ENCODE measurements around the gene PEX3.
"Not testable (repeated sequence)": the region's sequence is repeated elsewhere in the genome, so short reads cannot be mapped to it uniquely, and the experiment has no call there.

PEX3 gene

GRCh38 chr6:143427109-143427817, 23.3 kb upstream of the PEX3 start:
- Mint-ChIP-seq H3K27me3 (no peaks in the 10 kb centered on the region), H3K27ac (peak overlapping the region in 1 of 2 donors; percentile 74), H3K4me1 (ENCODE audit: low read depth in 2 of 2) (peaks cover 3% of the 10 kb centered on the region in 2 donors), H3K9me3 (no peaks in the 10 kb centered on the region), H3K36me3 (ENCODE audit: insufficient read depth) (no peaks in the 10 kb centered on the region), H3K4me3 (no peak overlapping the region)
- ATAC-seq (replicated peaks) (peak; percentile 100), DNase-seq (peak; percentile 71 to 78 (median 74))

GRCh38 chr6:143429970-143430369, 20.6 kb upstream of the PEX3 start:
- H3K4me3 Mint-ChIP-seq: no peak overlapping the region
- H3K4me1 Mint-ChIP-seq (ENCODE audit: low read depth in 2 of 2): peaks cover 3% of the 10 kb centered on the region in 2 donors
- H3K27me3 Mint-ChIP-seq: no peaks in the 10 kb centered on the region
- peaks cover under 1% of the 10 kb centered on the region for H3K36me3 Mint-ChIP-seq (ENCODE audit: insufficient read depth)
- ATAC-seq (replicated peaks): no peak
- H3K27ac Mint-ChIP-seq: peak overlapping the region in 1 of 2 donors; percentile 21
- H3K9me3 Mint-ChIP-seq: no peaks in the 10 kb centered on the region
- no peak for DNase-seq

- H3K27me3 Mint-ChIP-seq: no peaks in the 10 kb centered on the region
- H3K4me3 Mint-ChIP-seq: no peak overlapping the region
- no peak overlapping the region for H3K27ac Mint-ChIP-seq
- DNase-seq (no peak), ATAC-seq (replicated peaks) (no peak)
- no peaks in the 10 kb centered on the region for H3K9me3 Mint-ChIP-seq
- H3K36me3 Mint-ChIP-seq (ENCODE audit: insufficient read depth): peaks cover 4% of the 10 kb centered on the region
- H3K4me1 Mint-ChIP-seq (ENCODE audit: low read depth in 2 of 2): peaks cover 3% of the 10 kb centered on the region in 2 donors
Observed at GRCh38 chr6:143431226-143431625, 19.4 kb upstream of the PEX3 start.

GRCh38 chr6:143432588-143432987, 18.0 kb upstream of the PEX3 start:
- ATAC-seq (replicated peaks) (no peak), DNase-seq (no peak)
- Mint-ChIP-seq H3K4me1 (ENCODE audit: low read depth in 2 of 2) (no peaks in the 10 kb centered on the region), H3K4me3 (no peak overlapping the region), H3K27me3 (no peaks in the 10 kb centered on the region), H3K9me3 (no peaks in the 10 kb centered on the region), H3K27ac (no peak overlapping the region), H3K36me3 (ENCODE audit: insufficient read depth) (peaks cover 4% of the 10 kb centered on the region)

- Mint-ChIP-seq H3K4me1 (ENCODE audit: low read depth in 2 of 2) (peaks cover 3 to 12% of the 10 kb centered on the region in 2 donors), H3K36me3 (ENCODE audit: insufficient read depth) (no peaks in the 10 kb centered on the region), H3K27ac (peak overlapping the region in 1 of 2 donors; percentile 78), H3K4me3 (no peak overlapping the region), H3K9me3 (peaks cover 0 to 1% of the 10 kb centered on the region in 2 donors), H3K27me3 (no peaks in the 10 kb centered on the region)
- ATAC-seq (replicated peaks): no peak
- DNase-seq: no peak
Observed at GRCh38 chr6:143441010-143441409, 9.6 kb upstream of the PEX3 start.

- Mint-ChIP-seq H3K9me3 (peaks cover 0 to 1% of the 10 kb centered on the region in 2 donors), H3K27me3 (no peaks in the 10 kb centered on the region), H3K4me3 (peak overlapping the region in 1 of 2 donors; percentile 4), H3K27ac (peak overlapping the region in 1 of 2 donors; percentile 78), H3K36me3 (ENCODE audit: insufficient read depth) (no peaks in the 10 kb centered on the region), H3K4me1 (ENCODE audit: low read depth in 2 of 2) (peaks cover 3 to 12% of the 10 kb centered on the region in 2 donors)
- DNase-seq: no peak
- ATAC-seq (replicated peaks): peak; percentile 68
Observed at GRCh38 chr6:143441680-143442545, 8.7 kb upstream of the PEX3 start.

- H3K9me3 Mint-ChIP-seq: peaks cover 0 to 1% of the 10 kb centered on the region in 2 donors
- no peak for DNase-seq
- no peak overlapping the region for H3K4me3 Mint-ChIP-seq
- H3K4me1 Mint-ChIP-seq (ENCODE audit: low read depth in 2 of 2): peaks cover 3 to 12% of the 10 kb centered on the region in 2 donors
- no peak for ATAC-seq (replicated peaks)
- no peak overlapping the region for H3K27ac Mint-ChIP-seq
- no peaks in the 10 kb centered on the region for H3K36me3 Mint-ChIP-seq (ENCODE audit: insufficient read depth)
- no peaks in the 10 kb centered on the region for H3K27me3 Mint-ChIP-seq
Observed at GRCh38 chr6:143443096-143443495, 7.5 kb upstream of the PEX3 start.

- H3K9me3 Mint-ChIP-seq; DNase-seq; ATAC-seq (replicated peaks); H3K4me3 Mint-ChIP-seq; H3K27me3 Mint-ChIP-seq; H3K27ac Mint-ChIP-seq: not testable (repeated sequence)
- peaks cover 15 to 29% of the 10 kb centered on the region in 2 donors for H3K4me1 Mint-ChIP-seq (ENCODE audit: low read depth in 2 of 2)
- H3K36me3 Mint-ChIP-seq (ENCODE audit: insufficient read depth): peaks cover 19% of the 10 kb centered on the region
Observed at GRCh38 chr6:143447865-143448264, 2.7 kb upstream of the PEX3 start.

- Mint-ChIP-seq H3K4me3 (peak overlapping the region; percentile 89 to 95), H3K9me3 (no peaks in the 10 kb centered on the region), H3K36me3 (ENCODE audit: insufficient read depth) (peaks cover 19% of the 10 kb centered on the region), H3K27ac (peak overlapping the region; percentile 93 to 98), H3K4me1 (ENCODE audit: low read depth in 2 of 2) (peaks cover 15 to 33% of the 10 kb centered on the region in 2 donors), H3K27me3 (no peaks in the 10 kb centered on the region)
- ATAC-seq (replicated peaks): no peak
- no peak for DNase-seq
Observed at GRCh38 chr6:143449082-143449713, 1.4 kb upstream of the PEX3 start.

- DNase-seq: peak; percentile 64 to 70 (median 66)
- peaks cover 19 to 39% of the 10 kb centered on the region in 2 donors for H3K4me1 Mint-ChIP-seq (ENCODE audit: low read depth in 2 of 2)
- no peaks in the 10 kb centered on the region for H3K9me3 Mint-ChIP-seq
- H3K27ac Mint-ChIP-seq: peak overlapping the region; percentile 93 to 98
- peak; percentile 19 for ATAC-seq (replicated peaks)
- peaks cover 19% of the 10 kb centered on the region for H3K36me3 Mint-ChIP-seq (ENCODE audit: insufficient read depth)
- peak overlapping the region; percentile 89 to 95 for H3K4me3 Mint-ChIP-seq
- H3K27me3 Mint-ChIP-seq: no peaks in the 10 kb centered on the region
Observed at GRCh38 chr6:143449714-143450452, 722 bp upstream of the PEX3 start.

- H3K27ac Mint-ChIP-seq: peak overlapping the region; percentile 93 to 98
- ATAC-seq (replicated peaks): no peak
- no peak for DNase-seq
- H3K9me3 Mint-ChIP-seq: no peaks in the 10 kb centered on the region
- no peaks in the 10 kb centered on the region for H3K27me3 Mint-ChIP-seq
- peak overlapping the region; percentile 89 to 95 for H3K4me3 Mint-ChIP-seq
- H3K36me3 Mint-ChIP-seq (ENCODE audit: insufficient read depth): peaks cover 19% of the 10 kb centered on the region
- peaks cover 19 to 42% of the 10 kb centered on the region in 2 donors for H3K4me1 Mint-ChIP-seq (ENCODE audit: low read depth in 2 of 2)
Observed at GRCh38 chr6:143451531-143451930, 926 bp downstream of the PEX3 start.

GRCh38 chr6:143457563-143458359, 7.2 kb downstream of the PEX3 start:
- H3K36me3 Mint-ChIP-seq (ENCODE audit: insufficient read depth): peaks cover 11% of the 10 kb centered on the region
- no peak overlapping the region for H3K27ac Mint-ChIP-seq
- no peaks in the 10 kb centered on the region for H3K27me3 Mint-ChIP-seq
- ATAC-seq (replicated peaks) (no peak), DNase-seq (no peak)
- H3K4me1 Mint-ChIP-seq (ENCODE audit: low read depth in 2 of 2): peaks cover 6 to 30% of the 10 kb centered on the region in 2 donors
- no peak overlapping the region for H3K4me3 Mint-ChIP-seq
- no peaks in the 10 kb centered on the region for H3K9me3 Mint-ChIP-seq
